Myocyte (in vitro differentiated cells): ENCODE results near the gene TEAD4. TPM values are rescaled to one million over a fixed set of nuclear protein-coding genes. Genes with fewer than 3 reads are reported as not detected.

Experiments
- DNase-seq: peaks from one replicate; pipeline ENCODE4 v3.0.0-alpha.2; 2012; ENCODE audit warnings: low read depth
- polyA plus RNA-seq: library from polyadenylated mRNA; unstranded; fragments of >200 nt; gene quantifications from one replicate; pipeline ENCODE4 v1.2.1, GENCODE V29; 2012; ENCODE audit warnings: missing spikeins
- total RNA-seq: library from RNA; depleted of rRNA; stranded (reverse); fragments of >200 nt; gene quantifications from 2 replicates; pipeline ENCODE4 v1.2.3, GENCODE V29; 2014

Gene TEAD4
- total RNA-seq: 328 and 451 TPM in 2 replicates
- 132 TPM for polyA plus RNA-seq

GRCh38 chr12:2959192-2959504, at the start of gene TEAD4:
Gene TEAD4 (plus strand): TSS chr12:2959397.
- peak; percentile 94 for DNase-seq

GRCh38 chr12:2912216-2912575, 47.0 kb upstream of the TEAD4 start:
- no peak for DNase-seq

- no peak for DNase-seq
These were observed 39.9 kb upstream of the TEAD4 start for GRCh38 chr12:2919249-2919648.

GRCh38 chr12:2922329-2922728, 36.9 kb upstream of the TEAD4 start:
- DNase-seq: no peak

GRCh38 chr12:2923057-2923456, 36.1 kb upstream of the TEAD4 start:
- DNase-seq: no peak

- DNase-seq: peak; percentile 71
These were observed 35.2 kb upstream of the TEAD4 start for GRCh38 chr12:2924019-2924418.

GRCh38 chr12:2925322-2925995, 33.7 kb upstream of the TEAD4 start:
- no peak for DNase-seq

GRCh38 chr12:2930865-2931264, 28.3 kb upstream of the TEAD4 start:
- DNase-seq: no peak

GRCh38 chr12:2933586-2933985, 25.6 kb upstream of the TEAD4 start:
- DNase-seq: no peak

- DNase-seq: no peak
These were observed 24.8 kb upstream of the TEAD4 start for GRCh38 chr12:2934371-2934770.

- no peak for DNase-seq
These were observed 22.9 kb upstream of the TEAD4 start for GRCh38 chr12:2936301-2936700.

GRCh38 chr12:2937500-2937899, 21.7 kb upstream of the TEAD4 start:
- no peak for DNase-seq

GRCh38 chr12:2939191-2939590, 20.0 kb upstream of the TEAD4 start:
- DNase-seq: no peak

- DNase-seq: peak; percentile 82
These were observed 18.6 kb upstream of the TEAD4 start for GRCh38 chr12:2940564-2940963.

GRCh38 chr12:2941524-2941923, 17.7 kb upstream of the TEAD4 start:
- peak; percentile 43 for DNase-seq

GRCh38 chr12:2944401-2945047, 14.7 kb upstream of the TEAD4 start:
- peak; percentile 52 for DNase-seq

GRCh38 chr12:2949411-2949810, 9.8 kb upstream of the TEAD4 start:
- no peak for DNase-seq

- DNase-seq: no peak
These were observed 3.3 kb upstream of the TEAD4 start for GRCh38 chr12:2955888-2956287.

- no peak for DNase-seq
These were observed 1.3 kb upstream of the TEAD4 start for GRCh38 chr12:2957816-2958431.

- peak; percentile 94 for DNase-seq
These were observed 585 bp upstream of the TEAD4 start for GRCh38 chr12:2958432-2959191.

- peak; percentile 79 for DNase-seq
These were observed 550 bp downstream of the TEAD4 start for GRCh38 chr12:2959505-2960389.
